ENCODE measurements around the gene CANT1. TPM values are rescaled to one million over a fixed set of nuclear protein-coding genes. Genes with fewer than 3 reads are reported as not detected.

CANT1 gene
- total RNA-seq, 6 experiments from 2014 or later = 84.2 to 103 (median 92.4) TPM

- Mint-ChIP-seq H3K4me1 (ENCODE audit: low read depth) (peaks cover 28% of the 10 kb centered on the region), H3K4me3 (no peak overlapping the region; the same call in 1 of the 2 replicates), H3K9me3 (peaks cover 10% of the 10 kb centered on the region), H3K27me3 (ENCODE audit: insufficient read depth) (peaks cover 6% of the 10 kb centered on the region; the same call in 1 of the 2 replicates), H3K36me3 (ENCODE audit: low read depth) (peaks cover 6% of the 10 kb centered on the region), H3K27ac (peak overlapping the region; percentile 54; the same call in 1 of the 2 replicates)
- DNase-seq = peak; percentile 56
- no peak for TF ChIP-seq CTCF (IDR thresholded peaks at IDR 0.05)
Observed at GRCh38 chr17:79053251-79053925, 43.8 kb upstream of the CANT1 start.

GRCh38 chr17:79052131-79052530, 42.6 kb upstream of the CANT1 start:
- DNase-seq = no peak
- H3K36me3 Mint-ChIP-seq (ENCODE audit: low read depth) = peaks cover 6% of the 10 kb centered on the region
- peaks cover 10% of the 10 kb centered on the region for H3K9me3 Mint-ChIP-seq
- no peaks in the 10 kb centered on the region; the same call in 1 of the 2 replicates for H3K27me3 Mint-ChIP-seq (ENCODE audit: insufficient read depth)
- peaks cover 28% of the 10 kb centered on the region for H3K4me1 Mint-ChIP-seq (ENCODE audit: low read depth)
- H3K27ac Mint-ChIP-seq = no peak overlapping the region
- no peak overlapping the region for H3K4me3 Mint-ChIP-seq
- TF ChIP-seq CTCF (IDR thresholded peaks at IDR 0.05) = no peak

GRCh38 chr17:79051306-79051705, 41.7 kb upstream of the CANT1 start:
- H3K4me1 Mint-ChIP-seq (ENCODE audit: low read depth) = peaks cover 28% of the 10 kb centered on the region
- peaks cover 10% of the 10 kb centered on the region for H3K9me3 Mint-ChIP-seq
- no peaks in the 10 kb centered on the region; the same call in 1 of the 2 replicates for H3K27me3 Mint-ChIP-seq (ENCODE audit: insufficient read depth)
- TF ChIP-seq CTCF (IDR thresholded peaks at IDR 0.05) = no peak
- no peak overlapping the region for H3K4me3 Mint-ChIP-seq
- H3K36me3 Mint-ChIP-seq (ENCODE audit: low read depth) = peaks cover 6% of the 10 kb centered on the region
- H3K27ac Mint-ChIP-seq = no peak overlapping the region
- no peak for DNase-seq

- Mint-ChIP-seq H3K36me3 (ENCODE audit: low read depth) (peaks cover 6% of the 10 kb centered on the region), H3K4me3 (no peak overlapping the region), H3K4me1 (ENCODE audit: low read depth) (peaks cover 35% of the 10 kb centered on the region), H3K27me3 (ENCODE audit: insufficient read depth) (no peaks in the 10 kb centered on the region; the same call in 1 of the 2 replicates), H3K9me3 (peaks cover 10% of the 10 kb centered on the region), H3K27ac (no peak overlapping the region)
- no peak for DNase-seq
- TF ChIP-seq CTCF (IDR thresholded peaks at IDR 0.05) = no peak
Observed at GRCh38 chr17:79050551-79050950, 41.0 kb upstream of the CANT1 start.

GRCh38 chr17:79049821-79050220, 40.3 kb upstream of the CANT1 start:
- Mint-ChIP-seq H3K27ac (no peak overlapping the region), H3K27me3 (ENCODE audit: insufficient read depth) (no peaks in the 10 kb centered on the region; the same call in 1 of the 2 replicates), H3K4me3 (no peak overlapping the region), H3K36me3 (ENCODE audit: low read depth) (peaks cover 6% of the 10 kb centered on the region), H3K9me3 (peaks cover 10% of the 10 kb centered on the region), H3K4me1 (ENCODE audit: low read depth) (peaks cover 36% of the 10 kb centered on the region)
- no peak for TF ChIP-seq CTCF (IDR thresholded peaks at IDR 0.05)
- DNase-seq = no peak

Data from HFFc6 (cell line).